GM18519 (cell line): ENCODE results near the gene DISP2.

Experiments
- ATAC-seq: cut with Tn5 transposase; IDR thresholded peaks from one replicate; pipeline ENCODE4 v1.9.1; 2021; ENCODE audit warnings: mild to moderate bottlenecking, moderate library complexity; ENCODE audit not compliant: unreplicated experiment, low FRiP score

Gene DISP2

GRCh38 chr15:40342416-40343320, 15.4 kb upstream of the DISP2 start:
- no peak for ATAC-seq

GRCh38 chr15:40343512-40343911, 14.5 kb upstream of the DISP2 start:
- no peak for ATAC-seq

DNA sequence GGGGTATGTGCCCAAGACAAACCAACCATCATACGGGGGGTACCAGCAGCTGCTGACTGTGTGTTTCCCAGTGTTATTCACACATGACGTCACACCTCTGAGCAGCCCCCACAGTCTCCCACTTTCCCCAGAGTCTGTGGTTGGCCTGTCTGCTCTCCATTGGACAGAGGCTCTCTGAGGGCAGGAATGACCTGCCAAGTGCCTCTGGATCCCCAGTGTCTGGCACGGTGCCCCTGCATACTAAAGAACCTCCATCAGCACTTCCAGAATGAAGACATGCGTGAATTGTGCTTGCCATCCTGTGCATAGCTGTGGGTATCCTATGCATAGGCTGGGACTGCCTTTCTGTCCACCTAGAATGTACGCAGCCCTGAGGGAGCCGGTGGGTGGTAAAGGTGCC, 13.8 kb upstream of the DISP2 start:
- ATAC-seq, result no peak

- ATAC-seq, result no peak
Observed at GRCh38 chr15:40344631-40345120, 13.3 kb upstream of the DISP2 start.

DNA sequence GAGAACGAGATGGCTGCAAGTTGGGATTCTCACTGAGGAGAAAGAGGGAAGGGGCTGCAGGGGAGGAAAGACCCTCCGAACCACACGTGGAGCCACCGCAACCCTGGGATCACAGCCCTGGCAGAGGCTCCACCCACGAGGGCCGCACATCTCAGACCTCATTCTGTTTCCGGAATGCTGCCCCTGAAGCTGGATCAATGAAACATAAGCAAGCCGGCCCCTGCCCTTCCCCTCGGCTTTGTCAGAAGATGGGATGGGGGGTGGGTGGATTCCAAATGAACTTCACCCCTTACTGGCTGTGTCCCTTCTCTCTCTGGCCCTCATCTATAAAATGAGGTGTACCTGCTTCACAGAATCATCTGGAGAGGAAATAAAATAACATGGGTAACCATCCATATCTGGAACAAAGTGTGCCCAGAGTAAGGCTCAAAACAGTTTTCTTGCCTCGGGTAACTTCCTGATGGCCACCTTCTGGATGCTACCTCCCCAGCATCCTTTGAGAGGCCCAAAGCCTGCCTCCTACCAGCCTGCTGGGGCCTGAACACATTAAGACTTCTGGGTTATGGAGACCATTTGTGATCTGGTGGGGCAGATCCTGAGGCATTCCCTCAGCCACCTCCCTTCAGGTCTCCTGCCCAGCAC, 12.7 kb upstream of the DISP2 start:
- no peak for ATAC-seq

- ATAC-seq, result no peak
Observed at GRCh38 chr15:40345867-40346578, 12.0 kb upstream of the DISP2 start.

GRCh38 chr15:40346579-40347558, 11.2 kb upstream of the DISP2 start:
- ATAC-seq, result no peak

- no peak for ATAC-seq
Observed at GRCh38 chr15:40347559-40348473, 10.2 kb upstream of the DISP2 start.

DNA sequence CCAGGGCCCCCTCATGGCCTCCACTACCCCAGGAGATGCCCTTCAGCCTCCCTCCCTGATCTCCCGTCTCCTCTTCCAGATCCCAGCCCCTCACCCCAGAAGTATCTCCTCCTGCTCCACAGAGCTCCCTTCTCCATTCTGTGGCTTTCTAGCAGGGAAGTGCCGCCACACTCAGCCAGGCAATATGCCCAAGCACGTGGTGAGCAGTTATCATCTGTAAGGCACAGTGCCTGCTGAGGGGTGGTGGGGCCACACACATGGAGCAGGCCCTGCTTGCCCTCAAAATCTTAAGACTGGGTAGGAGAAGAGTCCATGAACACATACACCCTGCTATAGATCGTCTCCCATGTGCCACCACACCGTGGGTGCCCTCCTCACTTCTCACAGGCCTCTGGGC, 9.5 kb upstream of the DISP2 start:
- ATAC-seq, result no peak

- ATAC-seq, result no peak
Observed at GRCh38 chr15:40349163-40349562, 8.9 kb upstream of the DISP2 start.

DNA sequence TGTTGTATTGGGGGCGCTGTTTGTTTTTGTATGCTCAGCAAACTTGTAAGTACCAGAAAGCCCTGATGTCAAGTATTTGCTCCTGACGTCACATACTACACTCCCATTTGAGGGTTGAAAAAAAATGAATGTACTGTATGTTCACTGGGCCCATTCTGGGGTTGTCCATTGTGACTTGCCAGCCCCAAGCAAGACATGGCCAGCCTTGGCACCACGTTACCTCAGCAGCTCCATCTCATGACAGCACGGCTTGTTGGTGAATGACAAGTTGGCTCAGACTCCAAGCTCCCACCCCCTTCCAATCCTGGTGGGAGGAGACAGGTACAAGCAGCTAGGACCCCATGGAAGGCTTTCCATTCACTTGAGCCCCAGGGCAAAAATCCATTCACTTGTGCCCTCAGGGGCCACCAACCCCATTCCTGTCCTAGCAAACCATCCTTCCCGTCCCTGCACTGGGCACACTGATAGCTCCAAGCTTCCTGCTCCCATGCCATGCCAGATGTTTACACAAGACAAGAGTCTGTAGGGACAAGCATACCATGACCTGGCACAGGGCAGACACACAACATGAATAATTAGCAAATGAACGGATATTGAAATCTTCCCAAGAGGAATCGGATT, 5.6 kb upstream of the DISP2 start:
- ATAC-seq, result no peak

DNA sequence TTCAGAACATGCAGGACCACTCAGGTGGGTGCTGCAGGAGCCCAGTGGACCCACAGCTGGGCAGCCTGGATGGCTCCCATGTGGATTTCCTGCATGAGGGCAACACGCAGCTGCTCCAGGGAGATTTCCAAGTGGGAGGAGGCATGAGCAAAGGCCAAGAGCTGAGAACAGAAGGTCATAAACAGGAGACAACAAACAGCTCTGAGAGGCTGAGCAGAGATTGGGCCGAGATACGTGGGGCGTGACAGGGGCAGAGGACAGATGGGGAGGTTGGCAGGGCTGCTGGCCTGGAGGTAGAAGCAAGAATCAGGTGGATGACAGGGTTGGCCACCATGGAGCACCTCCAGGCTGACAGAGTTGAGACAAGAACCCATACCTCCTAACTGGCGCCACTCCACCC, 4.3 kb upstream of the DISP2 start:
- no peak for ATAC-seq

- no peak for ATAC-seq
Observed at GRCh38 chr15:40354408-40355171, 3.4 kb upstream of the DISP2 start.

DNA sequence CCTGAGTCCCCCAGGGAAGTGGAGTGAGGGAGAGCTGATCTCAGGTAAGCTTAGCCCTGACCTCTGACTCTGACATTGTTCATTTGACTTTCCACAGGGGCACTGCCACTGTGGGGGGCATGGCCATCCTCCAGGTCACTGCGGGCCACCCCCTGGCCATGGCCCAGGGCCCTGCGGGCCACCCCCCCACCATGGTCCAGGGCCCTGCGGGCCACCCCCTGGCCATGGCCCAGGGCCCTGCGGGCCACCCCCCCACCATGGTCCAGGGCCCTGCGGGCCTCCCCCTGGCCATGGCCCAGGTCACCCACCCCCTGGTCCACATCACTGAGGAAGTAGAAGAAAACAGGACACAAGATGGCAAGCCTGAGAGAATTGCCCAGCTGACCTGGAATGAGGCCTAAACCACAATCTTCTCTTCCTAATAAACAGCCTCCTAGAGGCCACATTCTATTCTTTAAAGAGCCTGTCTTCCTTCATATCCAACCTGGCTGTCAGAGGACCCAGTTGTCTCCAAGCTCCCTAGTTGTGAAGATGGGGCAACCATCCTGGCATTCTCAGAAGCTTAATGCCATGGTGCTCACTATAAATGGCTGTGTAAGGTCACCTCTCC, 1.9 kb upstream of the DISP2 start:
- ATAC-seq, result no peak

- ATAC-seq, result no peak
Observed at GRCh38 chr15:40357246-40357645, 773 bp upstream of the DISP2 start.

- ATAC-seq, result no peak
Observed at GRCh38 chr15:40358471-40359353, 693 bp downstream of the DISP2 start.
